ENCODE results near the gene CFTR.

- TF ChIP-seq CTCF (conservative IDR thresholded peaks at IDR 0.05), result no peak
- TF ChIP-seq EZH2 (IDR thresholded peaks at IDR 0.05; ENCODE audit: low read depth), result no peak
Measured at GRCh38 chr7:117689406-117689805, 209.6 kb downstream of the CFTR start.

Data from PC-9 (cell line).